HG03558 (cell line): ENCODE measurements around the gene TMEM167B.
"Not testable (repeated sequence)": the region's sequence is repeated elsewhere in the genome, so short reads cannot be mapped to it uniquely, and the experiment has no call there.

Experiments used
- ATAC-seq: cut with Tn5 transposase; IDR thresholded peaks from one replicate; pipeline ENCODE4 v1.9.1; 2021; ENCODE audit warnings: moderate number of reproducible peaks; ENCODE audit not compliant: unreplicated experiment; ENCODE audit errors: extremely low read depth

Gene TMEM167B

GRCh38 chr1:109090196-109091077 lies at the start of gene TMEM167B:
Gene TMEM167B, plus strand, starts transcription at chr1:109090764. Its CDS starts 109 bp downstream, at chr1:109090873.
- ATAC-seq = peak; percentile 75

- ATAC-seq = no peak
These were observed 49.5 kb upstream of the TMEM167B start for GRCh38 chr1:109040989-109041620.

- peak; percentile 88 for ATAC-seq
These were observed 48.7 kb upstream of the TMEM167B start, which contains the start of gene WDR47 for GRCh38 chr1:109041621-109042468. Gene WDR47, minus strand, starts transcription at chr1:109042102. Its CDS starts 18,590 bp downstream, at chr1:109023512.

GRCh38 chr1:109045595-109045994 lies 45.0 kb upstream of the TMEM167B start:
- ATAC-seq = no peak

- ATAC-seq = no peak
These were observed 43.9 kb upstream of the TMEM167B start for GRCh38 chr1:109046671-109047070.

GRCh38 chr1:109047339-109047738 lies 43.2 kb upstream of the TMEM167B start:
- no peak for ATAC-seq

- ATAC-seq = no peak
These were observed 42.2 kb upstream of the TMEM167B start for GRCh38 chr1:109048335-109048734.

- ATAC-seq = no peak
These were observed 40.2 kb upstream of the TMEM167B start for GRCh38 chr1:109050228-109050995.

GRCh38 chr1:109052145-109052544 lies 38.4 kb upstream of the TMEM167B start:
- not testable (repeated sequence) for ATAC-seq

- no peak for ATAC-seq
These were observed 34.5 kb upstream of the TMEM167B start for GRCh38 chr1:109056064-109056463.

- no peak for ATAC-seq
These were observed 31.5 kb upstream of the TMEM167B start for GRCh38 chr1:109059026-109059425.

- ATAC-seq = no peak
These were observed 29.9 kb upstream of the TMEM167B start for GRCh38 chr1:109060707-109061106.

- no peak for ATAC-seq
These were observed 29.4 kb upstream of the TMEM167B start for GRCh38 chr1:109061183-109061582.

- no peak for ATAC-seq
These were observed 25.4 kb upstream of the TMEM167B start for GRCh38 chr1:109065137-109065536.

GRCh38 chr1:109067883-109068282 lies 22.7 kb upstream of the TMEM167B start:
- ATAC-seq = no peak

GRCh38 chr1:109069294-109069693 lies 21.3 kb upstream of the TMEM167B start:
- no peak for ATAC-seq

- ATAC-seq = peak; percentile 98
These were observed 14.8 kb upstream of the TMEM167B start, which contains the start of gene TAF13 for GRCh38 chr1:109075531-109076490. Gene TAF13, minus strand, starts transcription at chr1:109076003. Its CDS starts 56 bp downstream, at chr1:109075947.

GRCh38 chr1:109078317-109078716 lies 12.2 kb upstream of the TMEM167B start:
- ATAC-seq = no peak

GRCh38 chr1:109079240-109079622 lies 11.3 kb upstream of the TMEM167B start:
- ATAC-seq = no peak
